HG03378 (cell line): ENCODE results near the gene ANKRD40.

ENCODE experiments used
- ATAC-seq: cut with Tn5 transposase; IDR thresholded peaks from one replicate; pipeline ENCODE4 v1.9.1; 2021; ENCODE audit warnings: mild to moderate bottlenecking, moderate library complexity; ENCODE audit not compliant: unreplicated experiment

Gene ANKRD40

DNA sequence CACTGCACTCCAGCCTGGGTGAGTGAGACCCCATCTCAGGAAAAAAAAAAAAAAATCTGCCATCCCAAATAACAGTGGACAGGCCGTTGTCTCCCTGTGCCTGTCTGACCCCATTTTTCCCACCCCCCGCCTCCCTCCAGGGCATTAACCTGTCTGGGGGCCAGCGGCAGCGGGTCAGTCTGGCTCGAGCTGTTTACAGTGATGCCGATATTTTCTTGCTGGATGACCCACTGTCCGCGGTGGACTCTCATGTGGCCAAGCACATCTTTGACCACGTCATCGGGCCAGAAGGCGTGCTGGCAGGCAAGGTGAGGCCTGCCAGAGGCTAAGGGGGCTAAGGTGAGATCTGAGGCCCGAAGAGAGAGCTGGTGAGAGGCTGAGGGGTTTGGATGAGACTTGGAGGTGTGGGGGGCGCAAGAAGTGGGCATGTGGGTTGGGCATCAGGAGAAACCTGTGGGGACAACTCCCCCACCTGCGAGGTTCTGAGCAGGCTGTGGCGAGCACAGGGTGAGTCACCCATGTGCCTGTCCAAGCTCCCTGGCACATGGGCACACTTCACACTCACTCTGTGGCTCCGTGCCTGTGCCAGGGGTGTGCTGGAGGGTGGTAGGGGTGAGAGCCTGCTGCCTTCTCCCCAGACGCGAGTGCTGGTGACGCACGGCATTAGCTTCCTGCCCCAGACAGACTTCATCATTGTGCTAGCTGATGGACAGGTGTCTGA is 34.7 kb downstream of the ANKRD40 start:
- ATAC-seq = no peak

DNA sequence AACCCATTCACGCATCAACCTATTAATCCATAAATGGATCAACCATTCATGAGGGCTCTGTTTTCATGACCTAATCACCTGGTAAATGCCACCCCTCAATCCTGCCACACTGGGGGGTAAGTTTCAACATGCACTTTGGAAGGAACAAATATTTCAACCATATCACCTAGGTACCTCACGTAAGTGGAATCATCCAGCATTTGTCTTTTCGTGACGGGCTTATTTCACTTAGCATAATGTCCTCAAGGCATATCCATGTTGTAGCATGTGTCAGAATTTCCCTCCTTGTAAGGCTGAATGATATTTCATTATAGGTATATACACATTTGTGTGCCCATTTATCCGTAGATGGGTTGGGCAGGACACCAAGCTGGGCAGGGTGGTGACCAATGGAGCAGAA is 35.6 kb downstream of the ANKRD40 start:
- no peak for ATAC-seq

DNA sequence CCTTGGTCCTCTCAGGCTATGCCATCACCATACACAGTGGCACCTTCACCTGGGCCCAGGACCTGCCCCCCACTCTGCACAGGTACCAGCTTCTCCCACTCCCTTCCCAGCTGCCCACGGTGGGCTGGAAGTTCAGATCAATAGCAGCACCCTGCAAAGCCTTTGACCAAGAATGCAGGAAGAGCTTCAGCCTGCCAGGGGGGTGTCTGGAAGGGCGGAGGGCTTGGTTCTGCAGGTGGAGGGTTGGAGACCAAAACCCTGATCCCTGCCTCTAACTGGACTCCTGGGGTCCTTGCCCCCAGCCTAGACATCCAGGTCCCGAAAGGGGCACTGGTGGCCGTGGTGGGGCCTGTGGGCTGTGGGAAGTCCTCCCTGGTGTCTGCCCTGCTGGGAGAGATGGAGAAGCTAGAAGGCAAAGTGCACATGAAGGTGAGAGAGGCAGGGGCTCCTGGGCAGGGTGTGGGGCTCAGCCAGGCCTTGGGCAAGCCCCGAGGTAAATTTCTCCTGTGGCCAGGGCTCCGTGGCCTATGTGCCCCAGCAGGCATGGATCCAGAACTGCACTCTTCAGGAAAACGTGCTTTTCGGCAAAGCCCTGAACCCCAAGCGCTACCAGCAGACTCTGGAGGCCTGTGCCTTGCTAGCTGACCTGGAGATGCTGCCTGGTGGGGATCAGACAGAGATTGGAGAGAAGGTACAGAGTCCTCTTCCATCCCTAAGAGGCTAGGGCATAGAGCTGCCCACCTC is 38.7 kb downstream of the ANKRD40 start:
- no peak for ATAC-seq

DNA sequence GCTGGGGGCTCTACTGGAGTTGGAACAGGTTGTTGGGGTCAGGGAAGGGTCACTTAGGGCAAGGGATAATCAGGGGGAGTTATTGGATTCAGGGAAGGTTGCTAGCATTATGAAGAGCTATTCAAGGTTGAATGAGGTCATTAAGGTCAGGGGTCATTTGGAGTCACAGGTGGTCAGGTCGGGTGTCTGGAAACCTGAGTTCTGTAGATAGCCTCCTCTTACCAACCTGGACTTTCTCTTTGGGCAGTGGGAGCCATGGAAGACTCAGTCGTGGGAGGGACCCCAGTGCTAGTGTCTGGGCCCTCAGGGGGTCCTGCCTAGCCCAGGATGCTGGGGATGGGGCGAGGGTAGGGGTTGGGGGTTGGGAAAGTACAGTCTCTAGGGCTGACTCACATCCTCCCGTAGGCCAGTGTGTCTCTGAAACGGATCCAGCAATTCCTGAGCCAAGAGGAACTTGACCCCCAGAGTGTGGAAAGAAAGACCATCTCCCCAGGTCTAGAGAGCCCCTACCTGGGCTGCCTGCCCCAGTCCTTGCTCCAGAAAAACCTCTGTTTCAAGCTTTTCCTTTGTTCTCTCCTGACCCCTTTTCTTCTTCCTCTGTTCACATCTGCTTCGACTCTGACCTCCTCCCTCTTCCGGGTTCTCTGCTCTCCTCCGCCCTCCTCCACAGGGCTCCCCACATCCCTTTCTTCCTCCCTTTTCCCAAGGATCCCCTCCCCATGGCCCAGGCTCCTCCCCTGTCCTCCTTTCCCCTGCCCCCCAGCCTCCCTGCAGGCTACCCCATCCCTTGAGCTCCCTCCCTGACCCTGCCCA is 39.5 kb downstream of the ANKRD40 start:
- ATAC-seq = no peak

DNA sequence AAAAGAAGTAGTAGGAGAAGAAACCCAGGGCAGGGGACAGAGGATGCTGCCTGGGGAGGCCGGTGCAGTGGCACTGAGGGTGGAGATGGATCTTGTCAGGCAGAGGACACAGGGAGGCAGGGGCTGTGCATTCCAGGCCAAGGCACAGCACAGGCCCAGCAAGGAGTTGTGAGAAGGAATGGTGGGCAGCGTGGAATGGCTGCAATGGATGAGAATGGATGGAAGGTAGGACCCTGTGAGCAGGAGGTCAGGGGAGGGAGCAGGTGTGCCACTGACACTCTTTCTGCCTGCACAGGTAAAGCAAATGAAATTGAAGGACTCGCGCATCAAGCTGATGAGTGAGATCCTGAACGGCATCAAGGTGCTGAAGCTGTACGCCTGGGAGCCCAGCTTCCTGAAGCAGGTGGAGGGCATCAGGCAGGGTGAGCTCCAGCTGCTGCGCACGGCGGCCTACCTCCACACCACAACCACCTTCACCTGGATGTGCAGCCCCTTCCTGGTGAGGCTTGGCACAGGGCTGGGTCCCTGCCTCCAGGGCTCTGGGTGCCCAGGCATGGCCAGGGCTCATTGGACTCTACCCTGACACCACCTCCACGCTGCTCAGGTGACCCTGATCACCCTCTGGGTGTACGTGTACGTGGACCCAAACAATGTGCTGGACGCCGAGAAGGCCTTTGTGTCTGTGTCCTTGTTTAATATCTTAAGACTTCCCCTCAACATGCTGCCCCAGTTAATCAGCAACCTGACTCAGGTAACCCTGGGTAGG is 40.3 kb downstream of the ANKRD40 start:
- ATAC-seq = no peak

DNA sequence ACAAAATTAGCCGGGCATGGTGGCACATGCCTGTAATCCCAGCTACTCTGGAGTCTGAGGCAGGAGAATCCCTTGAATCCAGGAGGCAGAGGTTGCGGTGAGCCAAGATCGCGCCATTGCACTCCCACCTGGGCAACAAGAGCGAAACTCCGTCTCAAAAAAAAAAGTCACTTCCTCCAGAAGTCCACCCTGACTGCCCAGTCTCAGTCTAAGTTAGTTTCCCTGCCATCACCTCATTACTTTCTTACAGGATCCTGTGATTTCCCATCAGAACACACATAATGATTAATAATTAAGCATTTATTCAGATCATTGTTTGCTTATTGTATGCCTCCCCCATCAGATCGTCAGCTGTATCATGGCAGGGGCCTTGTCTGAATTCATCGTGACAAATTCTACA is 41.4 kb downstream of the ANKRD40 start:
- ATAC-seq = no peak

DNA sequence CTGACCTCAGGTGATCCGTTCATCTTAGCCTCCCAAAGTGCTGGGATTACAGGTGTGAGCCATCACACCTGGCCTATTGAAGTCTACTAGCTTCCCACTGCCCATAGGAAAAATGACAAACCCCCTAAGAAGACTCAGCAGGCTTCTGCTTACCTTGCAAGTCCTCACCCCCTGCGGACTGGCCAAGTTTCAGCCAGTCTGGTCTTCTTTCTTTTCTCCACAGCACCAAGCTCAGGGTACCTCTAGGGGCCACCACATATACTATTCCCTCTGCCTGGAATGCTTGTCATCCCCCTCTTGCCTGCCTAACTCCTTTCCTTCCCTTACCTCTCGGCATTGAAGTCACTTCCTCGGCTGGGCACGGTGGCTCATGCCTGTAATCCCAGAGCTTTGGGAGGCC is 41.9 kb downstream of the ANKRD40 start:
- no peak for ATAC-seq

DNA sequence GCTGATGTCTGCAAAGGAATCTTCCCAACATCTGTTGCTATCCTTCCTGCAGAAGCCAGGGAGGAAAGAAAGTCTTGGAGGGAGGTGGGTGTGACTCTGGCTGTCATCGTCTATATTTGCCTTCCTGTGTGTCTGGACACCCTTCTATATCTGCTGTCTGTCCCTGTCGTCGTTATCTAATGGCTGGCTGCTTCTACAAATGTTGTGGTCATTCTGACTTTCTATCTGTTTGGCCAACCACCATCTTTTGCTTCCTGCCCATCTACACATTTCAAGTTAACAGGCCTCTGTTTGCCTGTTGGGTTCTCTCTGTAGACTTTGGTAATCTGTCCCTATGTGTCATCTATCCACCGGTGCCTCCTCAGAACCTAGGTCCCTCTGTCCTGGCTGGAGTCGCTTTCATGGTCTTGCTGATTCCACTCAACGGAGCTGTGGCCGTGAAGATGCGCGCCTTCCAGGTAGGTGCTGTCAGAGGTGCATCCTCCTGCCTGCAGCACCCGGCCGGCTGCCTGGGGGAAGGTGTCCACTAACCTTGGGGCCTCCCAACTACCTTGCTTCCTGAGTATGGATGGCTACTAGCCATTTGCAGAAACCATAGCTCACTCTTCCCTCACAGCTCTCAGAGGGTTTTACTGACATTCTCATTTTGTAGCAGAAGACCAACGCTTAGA is 42.8 kb downstream of the ANKRD40 start:
- no peak for ATAC-seq

DNA sequence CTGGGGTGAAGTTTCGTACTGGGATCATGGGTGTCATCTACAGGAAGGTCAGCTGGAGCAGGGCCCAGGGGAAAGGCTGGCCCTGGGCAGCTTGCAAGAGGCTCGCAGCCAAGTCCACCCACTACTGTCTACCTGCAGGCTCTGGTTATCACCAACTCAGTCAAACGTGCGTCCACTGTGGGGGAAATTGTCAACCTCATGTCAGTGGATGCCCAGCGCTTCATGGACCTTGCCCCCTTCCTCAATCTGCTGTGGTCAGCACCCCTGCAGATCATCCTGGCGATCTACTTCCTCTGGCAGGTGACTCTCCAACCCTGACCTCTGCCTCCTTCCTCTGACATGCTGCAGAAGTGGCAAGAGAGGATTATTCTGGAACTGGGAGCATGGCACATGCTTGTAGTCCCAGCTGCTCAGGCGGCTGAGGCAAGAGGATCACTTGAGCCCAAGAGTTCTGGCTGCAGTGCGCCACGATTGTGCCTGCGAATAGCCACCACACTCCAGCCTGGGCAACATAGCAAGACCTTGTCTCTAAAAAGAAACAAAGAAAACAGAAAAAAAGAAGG is 43.8 kb downstream of the ANKRD40 start:
- ATAC-seq = no peak

DNA sequence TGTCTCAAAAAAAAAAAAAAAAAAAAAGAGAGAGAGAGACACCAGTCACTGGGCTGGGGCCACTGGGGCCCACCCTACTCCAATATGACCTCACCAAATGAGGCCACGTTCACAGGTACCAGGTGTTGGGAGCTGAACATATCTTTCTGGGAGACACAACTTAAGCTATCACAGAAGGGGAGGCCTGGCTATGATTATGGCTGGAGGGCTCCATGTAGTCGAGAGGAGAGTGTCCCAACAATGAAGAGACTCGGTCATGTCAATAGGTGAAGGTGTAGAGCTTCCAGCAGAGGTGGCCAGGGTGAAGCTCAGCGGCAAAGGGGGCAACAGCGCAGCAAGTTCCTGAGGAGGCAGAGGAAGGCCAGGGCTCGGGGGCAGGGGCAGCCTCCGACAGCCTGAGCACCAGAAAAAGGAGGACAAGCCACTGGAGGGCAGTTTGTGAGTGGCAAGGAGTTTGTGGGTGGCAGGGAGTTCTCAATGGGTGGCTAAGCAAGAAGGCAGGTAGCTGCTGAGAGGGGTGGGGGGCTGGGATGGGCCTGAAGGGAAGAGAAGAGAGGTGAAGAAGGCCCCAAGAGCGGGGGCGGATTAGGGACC is 45.0 kb downstream of the ANKRD40 start:
- ATAC-seq = no peak

DNA sequence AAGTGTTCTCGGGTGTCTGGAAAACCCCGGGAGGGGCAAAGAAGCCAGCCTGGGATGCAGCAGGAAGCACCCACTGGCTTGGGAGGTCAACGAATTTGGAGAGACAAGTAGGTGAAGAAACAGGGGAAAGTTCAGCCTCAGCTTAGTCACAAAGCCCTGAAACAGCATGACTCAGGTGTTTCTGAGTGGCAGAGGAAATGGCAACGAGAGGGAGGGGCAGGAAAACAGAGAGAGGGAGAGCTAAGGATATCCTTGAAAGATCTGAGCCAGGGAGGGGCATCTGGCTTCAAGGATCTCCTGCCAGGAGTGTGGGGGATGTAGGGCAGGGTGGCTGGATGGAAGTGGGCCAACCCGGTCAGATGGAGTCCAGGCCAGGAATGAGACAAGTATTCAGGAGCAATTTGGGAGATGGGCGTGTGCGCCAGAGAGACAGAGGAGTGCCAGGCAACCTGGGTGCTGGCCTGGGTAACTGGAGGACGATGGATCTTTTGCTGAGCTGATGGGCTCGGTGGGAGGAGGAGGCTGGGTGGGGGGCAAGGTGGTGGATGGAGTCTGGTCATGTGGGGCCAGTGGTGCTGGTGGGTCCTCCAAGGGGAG is 45.8 kb downstream of the ANKRD40 start:
- no peak for ATAC-seq

DNA sequence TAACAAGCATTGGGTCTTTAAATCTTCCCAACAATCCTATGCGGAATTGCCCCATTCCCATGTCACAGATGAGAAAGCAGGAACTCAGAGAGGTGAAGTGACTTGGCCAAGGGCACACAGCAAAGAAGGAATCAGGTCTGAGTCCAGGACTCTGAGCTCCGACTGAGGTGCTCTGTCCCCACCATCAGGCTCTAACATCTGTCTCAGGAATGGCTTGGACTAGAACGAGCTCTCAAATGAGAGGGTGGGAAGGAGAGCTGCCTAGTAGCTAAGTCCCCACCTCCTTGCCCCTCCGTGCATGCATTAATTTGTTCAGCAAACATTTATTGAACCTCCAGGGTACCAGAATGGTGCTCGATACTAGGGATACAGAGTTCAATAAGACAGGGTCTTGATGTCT is 46.4 kb downstream of the ANKRD40 start:
- ATAC-seq = no peak

DNA sequence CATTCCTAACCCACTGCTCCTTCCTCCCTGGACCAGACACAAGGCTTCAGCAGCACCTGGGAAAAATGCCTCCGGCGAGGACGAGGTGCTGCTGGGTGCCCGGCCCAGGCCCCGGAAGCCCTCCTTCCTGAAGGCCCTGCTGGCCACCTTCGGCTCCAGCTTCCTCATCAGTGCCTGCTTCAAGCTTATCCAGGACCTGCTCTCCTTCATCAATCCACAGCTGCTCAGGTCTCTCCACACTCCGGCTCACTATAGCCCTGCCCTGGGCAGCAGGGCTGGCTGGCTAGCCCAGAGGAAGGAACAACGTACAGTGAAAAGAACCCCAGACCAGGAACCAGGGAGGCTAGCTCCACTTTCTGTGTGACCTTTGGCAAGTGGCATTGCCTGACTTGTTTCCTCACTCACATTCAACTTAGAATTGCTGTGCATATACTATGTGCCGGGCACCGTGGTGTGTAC is 46.8 kb downstream of the ANKRD40 start:
- ATAC-seq = no peak

DNA sequence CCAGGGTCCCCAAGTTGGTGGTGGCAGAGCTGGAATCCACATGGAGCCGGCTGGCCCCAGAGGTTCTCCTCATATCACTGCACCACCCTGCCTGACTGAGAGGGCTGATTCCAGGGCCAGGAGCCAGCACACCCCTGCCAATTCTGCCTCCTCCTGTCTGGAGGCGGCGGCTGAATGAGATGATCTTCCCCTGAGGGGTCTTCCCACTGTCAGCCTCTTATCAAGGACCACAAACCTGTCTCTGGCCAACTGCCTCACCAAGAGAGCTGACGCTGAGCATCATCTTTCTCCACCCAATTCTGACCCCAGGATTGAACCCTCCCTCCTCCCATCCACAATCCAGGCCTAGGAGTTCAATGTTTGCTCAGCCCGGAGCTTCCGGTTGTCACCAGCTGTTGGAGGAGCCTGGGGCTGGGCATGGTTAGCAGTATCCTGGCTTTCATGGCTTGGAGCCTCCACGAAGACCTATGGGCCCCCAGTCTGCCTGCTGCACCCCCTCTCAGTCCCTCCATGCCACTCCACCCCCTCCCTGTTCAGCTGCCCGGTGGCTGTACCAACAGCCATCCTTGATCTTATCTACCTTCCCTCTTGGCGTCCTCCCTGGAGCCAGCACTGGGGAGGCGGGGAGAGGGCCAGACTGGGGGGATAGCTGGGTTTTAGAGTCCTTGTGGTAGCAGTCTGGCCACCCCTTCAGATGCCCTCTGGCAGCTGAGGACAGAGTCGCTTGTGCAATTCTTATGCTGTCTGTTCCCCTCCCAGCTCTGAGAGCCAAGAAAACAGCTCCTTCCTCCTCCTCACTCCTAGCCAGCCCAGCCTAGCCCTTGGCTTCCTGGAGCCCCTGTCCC is 47.5 kb downstream of the ANKRD40 start:
- ATAC-seq = no peak

DNA sequence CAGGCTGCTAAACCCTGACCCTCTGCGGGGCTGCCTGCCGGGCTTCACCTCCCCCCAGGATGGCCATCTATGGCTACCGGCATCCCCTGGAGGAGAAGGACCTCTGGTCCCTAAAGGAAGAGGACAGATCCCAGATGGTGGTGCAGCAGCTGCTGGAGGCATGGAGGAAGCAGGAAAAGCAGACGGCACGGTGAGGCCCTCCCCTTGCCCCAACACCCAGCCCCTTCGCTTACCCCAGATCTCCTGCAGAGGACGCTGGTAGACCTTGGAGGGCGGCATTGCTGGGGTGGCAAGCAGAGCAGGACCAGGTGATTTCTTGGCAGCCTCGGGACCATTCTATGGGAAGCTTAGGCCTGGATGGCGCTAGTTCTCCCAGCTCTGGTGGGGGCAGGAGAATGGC is 48.5 kb downstream of the ANKRD40 start:
- ATAC-seq = no peak

DNA sequence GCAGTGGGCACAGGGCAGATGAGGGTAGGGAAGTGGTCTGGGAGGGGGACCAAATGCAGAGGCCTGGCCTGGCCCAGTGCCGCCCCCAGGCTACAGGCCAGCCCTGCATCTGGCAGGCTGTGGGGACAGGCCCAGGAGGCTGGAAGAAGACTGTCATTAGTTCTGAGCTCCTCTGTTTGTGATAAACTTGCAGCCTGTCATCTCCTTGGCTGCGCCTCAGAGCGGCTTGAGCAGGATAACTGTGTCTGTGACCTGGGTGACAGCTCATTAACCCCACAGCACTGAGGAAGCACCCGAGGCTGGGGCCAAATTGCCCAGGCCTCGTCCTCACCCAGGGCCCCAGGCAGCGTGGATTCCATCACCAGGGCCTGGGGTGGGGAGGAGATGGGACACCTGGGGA is 49.1 kb downstream of the ANKRD40 start:
- no peak for ATAC-seq

DNA sequence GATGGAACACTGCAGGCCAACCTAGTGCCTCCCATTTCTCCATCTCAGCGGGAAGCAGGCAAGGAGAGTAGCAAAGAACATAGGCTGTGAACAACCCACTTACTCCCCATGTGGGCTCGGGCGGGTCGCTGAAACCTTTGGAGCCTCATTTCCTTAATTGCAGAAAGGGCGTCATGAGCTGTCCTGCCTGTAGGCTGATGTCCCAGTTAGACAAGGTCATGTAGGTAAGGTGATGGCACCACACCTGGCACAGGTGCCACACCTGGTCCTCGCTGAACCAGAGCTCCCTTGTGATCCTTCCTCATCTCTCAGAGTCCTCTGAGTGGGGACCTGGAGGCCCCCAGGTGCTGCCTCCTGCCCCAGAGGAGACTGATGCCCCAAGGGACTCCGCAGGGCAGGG is 50.1 kb downstream of the ANKRD40 start:
- no peak for ATAC-seq

DNA sequence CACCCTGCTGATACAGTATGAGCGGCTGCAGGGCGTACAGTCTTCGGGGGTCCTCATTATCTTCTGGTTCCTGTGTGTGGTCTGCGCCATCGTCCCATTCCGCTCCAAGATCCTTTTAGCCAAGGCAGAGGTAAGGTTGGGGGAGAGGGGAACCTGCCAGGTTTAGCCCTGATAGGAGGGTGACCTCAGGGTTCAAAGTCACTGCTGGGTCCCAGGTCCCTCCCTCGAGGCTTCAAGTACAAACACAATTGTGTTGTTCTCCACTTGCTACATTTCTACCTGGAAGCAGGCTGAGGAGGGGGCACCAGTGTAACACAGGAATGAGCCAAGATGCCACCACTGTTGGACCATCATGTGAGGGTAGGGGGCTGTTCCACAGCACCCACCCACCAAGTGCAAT is 50.7 kb downstream of the ANKRD40 start:
- no peak for ATAC-seq
